H1 (cell line): ENCODE measurements around the gene MRPL36. TPM values are rescaled to one million over a fixed set of nuclear protein-coding genes. Genes with fewer than 3 reads are reported as not detected.

Experiments
- CTCF ChIA-PET: fragments of 300-600 bp; sonication (Branson Sonifier 250); formaldehyde crosslinking; loops from one replicate; lab custom pipeline; 2021; ENCODE audit not compliant: partially characterized antibody; lab: Charles Lee
- POLR2A ChIA-PET: fragments of 300-600 bp; sonication (Branson Sonifier 250); formaldehyde crosslinking; loops from one replicate; lab custom pipeline; 2021; ENCODE audit warnings: inconsistent platforms; ENCODE audit not compliant: partially characterized antibody; lab: Charles Lee
- DNase-seq, 2 experiments: peaks; one replicate each; pipeline versions ENCODE4 v3.0.0 to v3.0.0-alpha.2; 2010 to 2022; ENCODE audit warnings: low spot score in 2 of 2, low read depth in 1 of 2, mixed read lengths in 1 of 2
- FAIRE-seq: peaks from 2 replicates; lab custom pipeline; 2011; peaks lifted over from hg19 to GRCh38; lab: Jason Lieb, UNC
- H2AFZ ChIP-seq: 2 replicates; pipeline ENCODE4 v1.8.1; 2012; ENCODE audit warnings: low read length, inconsistent platforms
- H2AK5ac ChIP-seq: 2 replicates; pipeline ENCODE4 v1.6.1; 2013; ENCODE audit warnings: low read depth, low read length
- H2BK120ac ChIP-seq: replicated peaks from 2 replicates; pipeline ENCODE3; 2013; ENCODE audit warnings: low read depth, low read length, inconsistent platforms
- H2BK12ac ChIP-seq: 2 replicates; pipeline ENCODE4 v1.6.1; 2013; ENCODE audit warnings: low read depth, low read length
- H2BK15ac ChIP-seq: 2 replicates; pipeline ENCODE4 v1.6.1; 2013; ENCODE audit warnings: low read length
- H2BK20ac ChIP-seq: 2 replicates; pipeline ENCODE4 v1.6.1; 2013; ENCODE audit warnings: low read length
- H2BK5ac ChIP-seq: 2 replicates; pipeline ENCODE4 v1.6.1; 2013; ENCODE audit warnings: low read depth, low read length
- H3K14ac ChIP-seq: 2 replicates; pipeline ENCODE4 v1.6.1; 2013; ENCODE audit warnings: inconsistent platforms; ENCODE audit not compliant: insufficient read length
- H3K18ac ChIP-seq: 2 replicates; pipeline ENCODE4 v1.6.1; 2013; ENCODE audit warnings: low read length; ENCODE audit errors: extremely low read depth
- H3K23ac ChIP-seq: 2 replicates; pipeline ENCODE4 v1.6.1; 2013; ENCODE audit warnings: inconsistent platforms; ENCODE audit not compliant: insufficient read length
- H3K23me2 ChIP-seq: 2 replicates; pipeline ENCODE4 v1.6.1; 2013; ENCODE audit warnings: low read depth, low read length
- H3K27ac ChIP-seq: 2 replicates; pipeline ENCODE4 v1.6.1; 2011; ENCODE audit warnings: low read depth, low read length, inconsistent platforms
- H3K27me3 ChIP-seq, 4 experiments: replicated peaks in 1 of 4; 1 replicate in 1 of 4; 2 replicates in 3 of 4; pipeline versions ENCODE4 v1.6.1 to v1.8.1; 2011 to 2013; ENCODE audit warnings: low read length in 3 of 4, mild to moderate bottlenecking in 3 of 4, inconsistent platforms in 2 of 4, mixed read lengths in 2 of 4, moderate library complexity in 1 of 4; ENCODE audit not compliant: control insufficient read depth in 3 of 4, insufficient read depth in 3 of 4; ENCODE audit errors: extremely low read depth in 1 of 4
- H3K36me3 ChIP-seq, 4 experiments: 2 replicates each; pipeline versions ENCODE4 v1.6.1 to v1.8.1; 2011 to 2013; ENCODE audit warnings: mild to moderate bottlenecking in 4 of 4, low read length in 3 of 4, moderate library complexity in 2 of 4, control low read depth in 1 of 4, inconsistent platforms in 1 of 4; ENCODE audit not compliant: insufficient read depth in 4 of 4, control insufficient read depth in 2 of 4
- H3K4ac ChIP-seq: replicated peaks from 2 replicates; pipeline ENCODE3; 2013; ENCODE audit warnings: low read length, low read depth, mixed read lengths, inconsistent platforms; ENCODE audit not compliant: insufficient read length
- H3K4me1 ChIP-seq, 4 experiments: replicated peaks in 1 of 4; 1 replicate in 1 of 4; 2 replicates in 3 of 4; pipeline versions ENCODE4 v1.6.1 to v1.8.1; 2011 to 2013; ENCODE audit warnings: low read length in 3 of 4, inconsistent platforms in 2 of 4, mixed read lengths in 1 of 4; ENCODE audit not compliant: insufficient read depth in 4 of 4, control insufficient read depth in 3 of 4
- H3K4me2 ChIP-seq, 2 experiments: 2 replicates each; pipeline versions ENCODE4 v1.6.1 to v1.8.1; 2011 to 2013; ENCODE audit warnings: low read depth in 2 of 2, low read length in 2 of 2, control low read depth in 1 of 2, inconsistent platforms in 1 of 2, mild to moderate bottlenecking in 1 of 2; ENCODE audit not compliant: insufficient read depth in 1 of 2
- H3K4me3 ChIP-seq, 4 experiments: fragments of 200-600, 300-600 bp in 1 of 4; sonication (generic), shearing (Covaris generic), sonication (Bioruptor Twin) in 1 of 4; 2 replicates each; pipeline versions ENCODE4 v1.5.1 to v1.8.1; 2011 to 2016; ENCODE audit warnings: low read length in 4 of 4, low read depth in 3 of 4, control low read depth in 2 of 4, inconsistent platforms in 2 of 4, mild to moderate bottlenecking in 2 of 4, mixed read lengths in 1 of 4, moderate library complexity in 1 of 4; ENCODE audit not compliant: insufficient read depth in 2 of 4; ENCODE audit errors: extremely low read depth in 1 of 4
- H3K56ac ChIP-seq: replicated peaks from 2 replicates; pipeline ENCODE3; 2013; ENCODE audit warnings: low read depth, mild to moderate bottlenecking, mixed read lengths, low read length, inconsistent platforms; ENCODE audit not compliant: insufficient read length
- H3K79me1 ChIP-seq: 2 replicates; pipeline ENCODE4 v1.6.1; 2013; ENCODE audit warnings: low read depth, low read length, control low read depth
- H3K79me2 ChIP-seq, 2 experiments: 2 replicates each; pipeline versions ENCODE4 v1.6.1 to v1.8.1; 2012 to 2013; ENCODE audit warnings: low read length in 2 of 2, mild to moderate bottlenecking in 2 of 2, inconsistent platforms in 1 of 2; ENCODE audit not compliant: insufficient read depth in 2 of 2, control insufficient read depth in 1 of 2
- H3K9ac ChIP-seq, 4 experiments: replicated peaks in 1 of 4; 1 replicate in 1 of 4; 2 replicates in 3 of 4; pipeline versions ENCODE4 v1.6.1 to v1.8.1; 2011 to 2013; ENCODE audit warnings: low read depth in 3 of 4, low read length in 3 of 4, control low read depth in 2 of 4, mild to moderate bottlenecking in 2 of 4, moderate library complexity in 2 of 4, inconsistent platforms in 1 of 4; ENCODE audit errors: extremely low read depth in 1 of 4
- H3K9me3 ChIP-seq, 2 experiments: 2 replicates each; pipeline versions ENCODE4 v1.6.1 to v1.8.1; 2012 to 2013; ENCODE audit warnings: mild to moderate bottlenecking in 2 of 2, moderate library complexity in 2 of 2, control low read depth in 1 of 2, inconsistent platforms in 1 of 2, low read depth in 1 of 2, low read length in 1 of 2, mixed read lengths in 1 of 2; ENCODE audit not compliant: insufficient read depth in 2 of 2
- H4K20me1 ChIP-seq, 2 experiments: replicated peaks in 1 of 2; 2 replicates each; pipeline versions ENCODE3 to v1.8.1; 2011 to 2013; ENCODE audit warnings: inconsistent platforms in 2 of 2, low read length in 2 of 2, mild to moderate bottlenecking in 1 of 2; ENCODE audit not compliant: insufficient read depth in 2 of 2, control insufficient read depth in 1 of 2
- H4K5ac ChIP-seq: 2 replicates; pipeline ENCODE4 v1.6.1; 2013; ENCODE audit warnings: low read length, low read depth, mixed read lengths, inconsistent platforms; ENCODE audit not compliant: insufficient read length
- H4K8ac ChIP-seq: 2 replicates; pipeline ENCODE4 v1.8.0; 2013; ENCODE audit warnings: mild to moderate bottlenecking, moderate library complexity, low read length, inconsistent platforms; ENCODE audit not compliant: insufficient read depth; ENCODE audit errors: extremely low read depth
- H4K91ac ChIP-seq: replicated peaks from 2 replicates; pipeline ENCODE3; 2013; ENCODE audit warnings: low read length, mixed read lengths, inconsistent platforms; ENCODE audit not compliant: insufficient read length
- CBX5 ChIP-seq: fragments of 300-800, 300-1000 bp; sonication (generic); IDR thresholded peaks from 2 replicates; pipeline ENCODE4 v1.7.1; 2016; ENCODE audit warnings: antibody characterized with exemption, low read length, low read depth
- E2F6 ChIP-seq: IDR thresholded peaks from 2 replicates; pipeline ENCODE4 v1.6.1; 2012; ENCODE audit warnings: inconsistent platforms
- EZH2 ChIP-seq: fragments of 200-600 bp; sonication (generic); IDR thresholded peaks from 2 replicates; pipeline ENCODE4 v1.7.1; 2012; ENCODE audit warnings: low read depth, mild to moderate bottlenecking, moderate library complexity, low read length, inconsistent platforms; ENCODE audit not compliant: severe bottlenecking
- HDAC2 ChIP-seq, 2 experiments: fragments of 300-600 bp in 1 of 2; sonication (generic) in 1 of 2; IDR thresholded peaks; 2 replicates each; pipeline ENCODE4 v1.6.1; 2011 to 2012; ENCODE audit warnings: low read depth in 2 of 2, low read length in 2 of 2, mild to moderate bottlenecking in 2 of 2, moderate library complexity in 2 of 2, borderline replicate concordance in 1 of 2, inconsistent platforms in 1 of 2
- JUN ChIP-seq: IDR thresholded peaks from 2 replicates; pipeline ENCODE4 v1.6.1; 2011; ENCODE audit warnings: low read depth, mild to moderate bottlenecking, improper control_type of control experiment, low read length
- KDM4A ChIP-seq: IDR thresholded peaks from one replicate; pipeline ENCODE4 v1.7.1; 2012; ENCODE audit warnings: low read depth, mild to moderate bottlenecking, moderate library complexity, low read length, inconsistent platforms; ENCODE audit not compliant: severe bottlenecking
- POU5F1 ChIP-seq: IDR thresholded peaks from 2 replicates; pipeline ENCODE4 v1.6.1; 2011; ENCODE audit warnings: low read depth, mild to moderate bottlenecking, low read length, moderate library complexity
- RAD21 ChIP-seq, 2 experiments: IDR thresholded peaks in 1 of 2; conservative IDR thresholded peaks in 1 of 2; 2 replicates each; pipeline ENCODE4 v1.6.1; 2011; ENCODE audit warnings: low read depth in 2 of 2, low read length in 2 of 2, improper control_type of control experiment in 1 of 2, inconsistent platforms in 1 of 2, mild to moderate bottlenecking in 1 of 2, moderate library complexity in 1 of 2
- RBBP5 ChIP-seq: IDR thresholded peaks from 2 replicates; pipeline ENCODE4 v1.7.1; 2012; ENCODE audit warnings: low read depth, mild to moderate bottlenecking, inconsistent platforms, low read length, moderate library complexity, borderline replicate concordance
- RXRA ChIP-seq: IDR thresholded peaks from 2 replicates; pipeline ENCODE4 v1.6.1; 2011; ENCODE audit warnings: low read depth, mild to moderate bottlenecking, low read length, moderate library complexity; ENCODE audit not compliant: insufficient read depth
- TBP ChIP-seq: IDR thresholded peaks from 2 replicates; pipeline ENCODE4 v1.6.1; 2011; ENCODE audit warnings: low read depth, low read length, improper control_type of control experiment
- WGBS, 2 experiments: shearing (Covaris generic) in 1 of 2; methylation state at CpG; one replicate each; pipeline versions ENCODE4 v1.1.6 to v1.1.7; 2013 to 2015; ENCODE audit warnings: low lambda C conversion rate in 2 of 2, mixed read lengths in 2 of 2, inconsistent platforms in 1 of 2, low coverage in 1 of 2, missing lambda C conversion rate in 1 of 2; ENCODE audit not compliant: insufficient replicate concordance in 2 of 2, insufficient coverage in 1 of 2, insufficient read length in 1 of 2; ENCODE audit errors: extremely low coverage in 1 of 2, missing lambda C conversion rate in 1 of 2; 5-methylcytosine and 5-hydroxymethylcytosine counted together
- polyA plus RNA-seq, 7 experiments: library from polyadenylated mRNA; depleted of rRNA in 3 of 7; stranded (reverse) in 5 of 7; unstranded in 2 of 7; fragments of >200 nt in 5 of 7; fragments of 200-250 nt in 2 of 7; gene quantifications; 1 replicate in 5 of 7; 2 replicates in 1 of 7; 4 replicates in 1 of 7; pipeline versions ENCODE4 v1.2.1 to v1.2.3, GENCODE V29; 2011 to 2013; ENCODE audit warnings: missing spikeins in 2 of 7, mixed read lengths in 2 of 7
- total RNA-seq: library from RNA; stranded (reverse); fragmentation: NEBNext Ultra II Directional; extraction: Animal tissue kit (Norgen Biotek cat#: 25700); gene quantifications from 2 replicates; pipeline ENCODE4 v1.2.1, GENCODE V29; 2021

MRPL36 gene
- total and polyA plus RNA-seq, 2 of the 8 experiments (the other 6 are each of a cell fraction or from before 2014, with no cell fraction given): 56.3 to 81.5 TPM

GRCh38 chr5:1827886-1828397 is 28.3 kb upstream of the MRPL36 start:
- Histone ChIP-seq H2BK5ac (peak overlapping the region; percentile 56; the same call in 1 of the 2 replicates), H3K9ac (no peak overlapping the region), H2BK120ac (no peak overlapping the region), H3K56ac (no peak overlapping the region), H2AK5ac (no peak overlapping the region), H2BK12ac (no peak overlapping the region), H4K20me1 (peaks cover 0 to 2% of the 10 kb centered on the region in 2 experiments), H3K23me2 (no peaks in the 10 kb centered on the region; the same call in 1 of the 2 replicates), H3K23ac (no peak overlapping the region), H4K5ac (peak overlapping the region; percentile 4), H3K4me1 (peaks cover 0 to 13% (median 7%) of the 10 kb centered on the region in 4 experiments; a peak in 6 of 7 replicates), H2BK15ac (peak overlapping the region; percentile 62; the same call in 1 of the 2 replicates), H3K27ac (no peak overlapping the region), H3K14ac (no peak overlapping the region), H4K8ac (no peak overlapping the region), H3K9me3 (no peaks in the 10 kb centered on the region), H3K4ac (no peak overlapping the region), H3K79me1 (peaks cover 2% of the 10 kb centered on the region; the same call in 1 of the 2 replicates), H3K4me2 (peak overlapping the region; percentile 50 to 53), H3K18ac (no peak overlapping the region), H3K4me3 (peak overlapping the region in 2 of 4 experiments; percentile 16 to 47; a peak in 3 of 8 replicates), H2BK20ac (no peak overlapping the region), H2AFZ (peak overlapping the region; percentile 21; the same call in 1 of the 2 replicates), H3K36me3 (no peaks in the 10 kb centered on the region; a peak in 1 of 8 replicates), H3K27me3 (no peaks in the 10 kb centered on the region), H4K91ac (no peak overlapping the region), H3K79me2 (no peaks in the 10 kb centered on the region)
- POLR2A ChIA-PET: interaction anchor here (0.9 to 2.3 kb wide), 5 partner anchors 8 to 58 kb away, joined by 3 to 12 read pairs (median 4); partner anchors contain the start of genes MRPL36 and NDUFS6
- DNase-seq (peak in 1 of 2 experiments; percentile 81), FAIRE-seq (no peak)
- WGBS, 2 experiments: 53% methylated on average over 14 of the region's 39 CpGs; no CpG with 5 or more reads in 1 of the 2 experiments
- CTCF ChIA-PET: interaction anchor here (1.8 kb wide), 1 partner anchor 40 kb away, joined by 4 read pairs; no protein-coding TSS in a partner anchor
- TF ChIP-seq EZH2 (no peak), KDM4A (peak; percentile 7), TBP (no peak), HDAC2 (IDR thresholded peaks at IDR 0.05; ENCODE audit: borderline replicate concordance in 1 of 2, low read depth in 2 of 2, low read length in 2 of 2) (no peak), RXRA (no peak), POU5F1 (no peak), CBX5 (no peak), RBBP5 (no peak), JUN (no peak), RAD21 (IDR thresholded peaks at IDR 0.05 in 1 of 2, conservative IDR thresholded peaks at IDR 0.05 in 1 of 2; ENCODE audit: low read depth in 2 of 2, low read length in 2 of 2) (no peak), E2F6 (peak; percentile 17; the same call in 1 of the 2 replicates)
